HG03060 (cell line): ENCODE results near the gene RNF220.
"Not testable (repeated sequence)": the region's sequence is repeated elsewhere in the genome, so short reads cannot be mapped to it uniquely, and the experiment has no call there.

Experiments used
- ATAC-seq: cut with Tn5 transposase; IDR thresholded peaks from one replicate; pipeline ENCODE4 v1.9.1; 2021; ENCODE audit warnings: low read depth, moderate number of reproducible peaks; ENCODE audit not compliant: unreplicated experiment

Gene RNF220

DNA sequence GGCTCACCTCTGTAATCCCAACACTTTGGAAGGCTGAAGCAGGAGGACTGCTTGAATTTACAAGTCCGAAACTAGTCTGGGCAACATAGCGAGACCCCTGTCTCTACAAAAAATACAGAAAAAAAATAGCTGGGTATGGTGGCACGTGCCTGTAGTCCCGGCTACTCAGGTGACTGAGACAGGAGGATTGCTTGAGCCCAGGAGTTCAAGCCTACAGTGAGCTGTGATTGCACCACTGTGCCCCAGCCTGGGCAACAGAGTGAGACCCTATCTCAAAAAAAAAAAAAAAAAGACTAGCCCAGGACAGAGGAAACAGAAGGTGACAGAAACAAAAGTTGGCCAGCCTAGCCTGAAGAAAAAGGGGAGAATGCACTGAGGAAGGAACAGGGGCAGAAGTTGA is 290.6 kb downstream of the RNF220 start:
- ATAC-seq, result no peak

DNA sequence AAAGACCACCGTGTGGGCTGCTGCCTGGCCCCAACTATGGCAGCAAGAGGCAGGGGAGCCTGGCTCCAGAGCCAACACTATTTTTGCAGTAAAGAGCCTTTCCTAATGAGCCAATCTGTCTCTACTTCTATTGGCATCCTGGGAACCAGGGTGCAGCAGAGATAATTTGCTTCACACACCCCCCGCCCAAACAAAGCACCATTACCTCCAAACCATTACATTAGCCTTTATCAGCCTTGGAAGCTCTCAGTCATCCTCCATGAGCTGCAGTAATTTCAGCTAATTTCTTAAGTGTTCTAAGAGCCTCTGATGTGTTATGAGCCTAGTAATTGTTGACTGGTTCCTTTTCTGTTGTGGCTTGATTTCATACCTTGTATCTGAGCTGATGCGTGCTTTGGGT is 291.0 kb downstream of the RNF220 start:
- no peak for ATAC-seq

DNA sequence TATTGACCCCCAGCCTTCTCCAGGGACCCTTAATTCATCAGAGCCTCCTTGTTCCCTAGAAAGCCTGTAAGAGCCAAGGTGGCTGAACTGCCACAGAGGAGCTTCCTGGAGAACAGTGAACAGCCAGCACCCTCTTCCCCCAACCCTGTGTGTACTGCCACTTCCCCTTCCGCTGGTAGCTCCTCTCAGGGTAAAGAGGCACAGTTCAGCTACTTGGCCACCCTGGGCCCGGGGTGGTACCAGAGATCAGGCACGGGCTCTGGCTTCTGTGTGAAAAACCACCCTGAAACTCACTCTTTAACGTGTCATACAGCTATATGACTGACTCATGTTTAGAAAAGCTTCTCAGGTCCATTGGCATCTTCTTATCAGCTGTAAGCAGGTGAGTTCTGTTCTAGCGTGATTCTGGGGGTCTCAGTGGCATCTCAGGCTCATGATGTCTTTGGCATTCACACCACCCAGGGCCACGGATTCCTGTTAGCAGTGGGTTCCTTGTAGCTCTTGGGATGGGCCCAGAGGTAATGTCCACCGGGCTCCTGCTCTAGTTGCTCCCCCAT is 291.8 kb downstream of the RNF220 start:
- no peak for ATAC-seq

DNA sequence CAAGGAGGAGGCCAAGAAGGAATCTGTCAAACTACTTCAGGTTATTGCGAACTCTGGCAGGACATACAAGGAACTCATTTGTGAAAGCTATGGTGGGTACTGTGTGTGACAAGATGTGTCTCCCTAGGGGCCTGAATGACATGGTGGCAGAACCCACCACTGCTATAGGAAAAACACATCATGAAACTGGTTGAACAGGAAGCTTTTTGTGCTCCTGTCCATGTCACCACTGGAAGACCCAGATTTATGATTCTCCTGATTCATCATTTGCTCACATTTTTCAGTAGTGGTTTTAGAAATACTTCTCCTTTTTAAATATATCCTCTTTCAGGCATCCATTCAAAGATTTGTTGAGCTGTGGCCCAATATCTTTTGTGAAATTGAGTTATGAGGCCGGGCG is 293.1 kb downstream of the RNF220 start:
- ATAC-seq, result no peak

DNA sequence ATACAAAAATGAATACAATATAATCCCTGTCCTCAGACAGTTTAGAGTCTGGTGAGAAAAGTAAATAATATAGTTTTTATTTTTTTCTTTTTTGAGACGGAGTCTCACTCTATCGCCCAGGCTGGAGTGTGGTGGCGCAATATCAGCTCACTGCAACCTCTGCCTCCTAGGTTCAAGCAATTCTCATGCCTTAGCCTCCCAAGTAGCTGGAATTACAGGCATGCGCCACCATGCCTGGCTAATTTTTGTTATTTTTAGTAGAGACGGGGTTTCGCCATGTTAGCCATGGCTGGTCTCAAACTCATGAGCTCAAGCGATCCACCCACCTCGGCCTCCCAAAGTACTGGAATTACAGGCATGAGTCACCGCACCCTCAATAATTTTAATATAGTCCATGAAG is 294.3 kb downstream of the RNF220 start:
- not testable (repeated sequence) for ATAC-seq

DNA sequence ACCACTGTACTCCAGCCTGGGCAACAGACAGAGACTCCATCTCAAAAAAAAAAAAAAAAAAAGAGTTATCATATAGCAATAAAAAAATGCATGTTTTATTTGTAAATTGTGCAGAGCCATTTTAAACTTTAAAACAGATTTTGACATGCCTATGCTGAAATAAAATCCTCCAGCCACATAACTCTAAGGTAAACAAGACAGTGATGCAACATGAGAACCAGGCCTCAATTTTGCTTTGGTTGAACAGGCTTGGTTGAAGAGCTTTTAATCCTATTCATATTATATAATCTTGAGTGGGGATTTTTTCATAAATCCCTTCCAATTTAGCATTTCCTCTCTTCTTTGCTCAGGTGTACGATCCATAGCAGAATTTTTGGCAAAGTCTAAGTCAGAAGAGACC is 295.5 kb downstream of the RNF220 start:
- ATAC-seq, result no peak

DNA sequence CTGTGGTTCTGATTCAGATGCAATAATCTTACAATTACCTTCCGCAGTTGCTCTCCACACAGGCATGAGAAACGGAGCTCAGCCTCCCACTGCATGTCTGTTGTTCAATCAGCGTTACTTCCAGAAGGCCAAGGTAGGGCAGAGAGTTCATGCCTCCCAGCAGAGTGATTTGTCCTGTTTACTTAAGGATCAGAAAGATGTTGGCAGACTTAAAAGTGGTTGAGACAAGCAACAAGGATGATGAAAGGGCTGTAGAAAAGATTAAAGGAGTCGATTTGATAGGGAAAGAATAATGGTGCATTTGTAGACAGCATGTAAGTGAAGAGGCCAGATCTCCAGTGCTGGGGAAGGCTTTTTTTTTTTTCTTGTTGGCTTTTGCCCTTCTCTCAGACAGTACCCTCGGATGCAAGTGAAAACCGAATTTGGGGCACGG is 296.1 kb downstream of the RNF220 start:
- no peak for ATAC-seq
